Measurements from ENCODE around the gene RHOF. TPM values are rescaled to one million over a fixed set of nuclear protein-coding genes. Genes with fewer than 3 reads are reported as not detected.

Gene RHOF
- total RNA-seq, 3 donors from 2014 or later: 45.5 to 86.7 (median 83.2) TPM

DNA sequence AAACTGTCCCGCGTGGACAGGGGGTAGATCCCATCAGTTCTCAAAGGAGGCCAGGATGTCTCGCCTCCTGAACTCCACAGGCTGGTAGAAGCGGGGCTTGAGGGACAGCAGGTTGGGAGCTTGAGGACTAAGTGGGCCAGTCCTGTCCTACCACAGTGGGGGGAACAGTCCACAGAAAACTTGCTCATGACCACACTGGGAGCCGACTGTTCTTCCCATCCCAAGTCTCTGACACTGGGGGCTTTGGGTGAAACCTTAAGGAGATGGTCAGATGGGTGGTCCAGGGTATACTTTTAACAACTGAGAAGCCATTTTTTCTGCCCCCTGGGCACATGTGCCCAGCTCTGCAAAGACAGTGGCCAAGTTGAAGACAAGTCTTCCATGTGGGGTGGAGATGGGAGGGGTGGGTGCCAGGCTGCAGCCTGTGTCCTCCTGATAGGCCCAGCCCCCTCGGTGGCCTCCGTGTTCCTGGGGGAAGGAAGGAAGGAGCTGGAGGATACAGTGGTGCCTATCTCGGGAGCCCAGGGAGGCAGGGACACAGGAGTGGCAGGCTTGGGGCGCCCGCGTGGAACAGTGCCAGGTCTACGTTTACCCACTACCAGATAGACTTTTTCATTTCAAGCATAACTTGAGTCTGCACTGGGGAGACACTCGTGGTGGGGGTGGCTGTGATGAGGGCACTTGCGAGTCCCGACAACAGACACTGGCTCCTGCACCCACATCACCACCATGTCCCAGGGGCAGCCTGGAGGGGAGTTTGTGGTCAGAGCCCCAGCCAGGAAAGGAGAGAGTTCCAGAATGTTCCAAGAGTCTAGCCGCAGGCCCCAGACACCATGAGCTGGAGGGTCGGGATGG is 14.7 kb downstream of the RHOF start:
- H3K4me1 ChIP-seq (ENCODE audit: low read depth): no peaks in the 10 kb centered on the region
- H3K36me3 ChIP-seq (ENCODE audit: low read depth): no peaks in the 10 kb centered on the region
- DNase-seq: no peak
- no peak for TF ChIP-seq CTCF (IDR thresholded peaks at IDR 0.05)
- intact Hi-C loops (cut with DNase I, micrococcal nuclease): loop anchor here in 1 of 2 donors (5.0 kb wide), 1 partner anchor 81 kb away; no protein-coding TSS in a partner anchor
- no peaks in the 10 kb centered on the region for H3K9me3 ChIP-seq
- no peak overlapping the region for H3K4me3 ChIP-seq
- no peak for ATAC-seq

GRCh38 chr12:121776190-121777098 is 17.0 kb downstream of the RHOF start:
- ATAC-seq: peak; percentile 78
- intact Hi-C loops (cut with DNase I, micrococcal nuclease): loop anchor here in 1 of 2 donors (5.0 kb wide), 1 partner anchor 79 kb away; no protein-coding TSS in a partner anchor
- no peaks in the 10 kb centered on the region for H3K36me3 ChIP-seq (ENCODE audit: low read depth)
- peaks cover 4% of the 10 kb centered on the region for H3K4me1 ChIP-seq (ENCODE audit: low read depth)
- H3K4me3 ChIP-seq: no peak overlapping the region
- peak; percentile 89 to 95 (median 91) for DNase-seq
- peak; percentile 78 for TF ChIP-seq CTCF (IDR thresholded peaks at IDR 0.05)
- no peaks in the 10 kb centered on the region for H3K9me3 ChIP-seq

DNA sequence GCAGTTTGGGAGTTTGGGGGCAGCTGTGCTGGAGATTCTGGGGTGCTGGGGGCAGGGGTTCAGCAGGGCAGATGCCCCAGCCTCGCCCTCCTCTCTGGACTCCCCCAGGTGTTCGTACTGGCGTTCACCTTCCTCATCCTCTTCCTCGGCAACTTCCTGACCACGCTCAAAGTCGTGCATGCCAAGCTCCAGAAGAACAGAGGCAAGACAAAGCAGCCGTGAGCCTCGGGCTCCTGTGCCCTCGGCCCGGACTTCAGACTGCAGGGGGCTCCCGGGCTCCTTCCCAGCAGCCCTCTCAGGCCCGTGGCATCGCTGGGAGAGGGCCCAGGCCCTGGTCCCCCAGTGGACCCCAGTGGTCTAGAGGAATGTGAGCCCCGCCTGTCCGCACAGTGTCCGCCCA is 18.0 kb downstream of the RHOF start:
- DNase-seq (no peak), ATAC-seq (no peak)
- intact Hi-C loops (cut with DNase I, micrococcal nuclease): loop anchor here in 1 of 2 donors (5.0 kb wide), 1 partner anchor 78 kb away; no protein-coding TSS in a partner anchor
- H3K9me3 ChIP-seq: no peaks in the 10 kb centered on the region
- H3K4me3 ChIP-seq: no peak overlapping the region
- no peaks in the 10 kb centered on the region for H3K36me3 ChIP-seq (ENCODE audit: low read depth)
- no peak for TF ChIP-seq CTCF (IDR thresholded peaks at IDR 0.05)
- H3K4me1 ChIP-seq (ENCODE audit: low read depth): peaks cover 4% of the 10 kb centered on the region

GRCh38 chr12:121774968-121775474 is 18.5 kb downstream of the RHOF start:
- Histone ChIP-seq H3K36me3 (ENCODE audit: low read depth) (no peaks in the 10 kb centered on the region), H3K9me3 (no peaks in the 10 kb centered on the region), H3K4me1 (ENCODE audit: low read depth) (peaks cover 4% of the 10 kb centered on the region), H3K4me3 (no peak overlapping the region)
- ATAC-seq (no peak), DNase-seq (no peak)
- intact Hi-C loops (cut with DNase I, micrococcal nuclease): loop anchor here (5.0 kb wide), 1 partner anchor 78 kb away; no protein-coding TSS in a partner anchor
- TF ChIP-seq CTCF (IDR thresholded peaks at IDR 0.05): no peak

GRCh38 chr12:121773011-121773777 is 20.3 kb downstream of the RHOF start:
- peak; percentile 85 for TF ChIP-seq CTCF (IDR thresholded peaks at IDR 0.05)
- peaks cover 4% of the 10 kb centered on the region for H3K4me1 ChIP-seq (ENCODE audit: low read depth)
- H3K4me3 ChIP-seq: no peak overlapping the region
- ATAC-seq: peak; percentile 86
- DNase-seq: peak; percentile 75 to 84 (median 82)
- no peaks in the 10 kb centered on the region for H3K36me3 ChIP-seq (ENCODE audit: low read depth)
- intact Hi-C loops (cut with DNase I, micrococcal nuclease): loop anchor here in 1 of 2 donors (5.0 kb wide), 1 partner anchor 76 kb away; no protein-coding TSS in a partner anchor
- H3K9me3 ChIP-seq: no peaks in the 10 kb centered on the region

Measured in mucosa of descending colon (tissue), 3 donors.